Measurements from ENCODE around the gene OR5D14. TPM values are rescaled to one million over a fixed set of nuclear protein-coding genes. Genes with fewer than 3 reads are reported as not detected.

The OR5D14 gene
- total RNA-seq, 1 experiment from 2014 or later, result not detected

GRCh38 chr11:55819330-55819729, 24.0 kb downstream of the OR5D14 start, which contains the start of gene OR5D18:
Gene OR5D18 (plus strand): TSS chr11:55819630. CDS start chr11:55819630, 0 bp downstream.
- no peaks in the 10 kb centered on the region for H3K4me1 Mint-ChIP-seq
- H4K8ac ChIP-seq (replicated peaks; ENCODE audit: insufficient read length, low read depth, low read length), result no peak within 1 kb of the TSS
- no peak within 1 kb of the TSS for H3K9ac ChIP-seq (ENCODE audit: extremely low read depth, insufficient read length, low read length)

More at GRCh38 chr11:55819330-55819729, 24.0 kb downstream of the OR5D14 start, which contains the start of gene OR5D18:
- Histone ChIP-seq H2AK5ac (ENCODE audit: insufficient read length, low read length) (no peak within 1 kb of the TSS), H3K14ac (ENCODE audit: insufficient read depth, low read length) (no peak within 1 kb of the TSS), H2BK20ac (ENCODE audit: low read depth, low read length, poor library complexity, severe bottlenecking) (no peak within 1 kb of the TSS), H3K23ac (ENCODE audit: insufficient read length, low read depth, low read length) (no peak within 1 kb of the TSS), H4K91ac (ENCODE audit: insufficient read length, low read depth, low read length) (no peak within 1 kb of the TSS), H3K4ac (ENCODE audit: low read depth, low read length) (no peak within 1 kb of the TSS), H3K27ac (ENCODE audit: insufficient read length, low read depth, low read length) (no peak within 1 kb of the TSS), H3K4me2 (ENCODE audit: insufficient read depth, insufficient read length, low read length) (no peak within 1 kb of the TSS), H2BK12ac (ENCODE audit: insufficient read length, low read depth, low read length) (no peak within 1 kb of the TSS), H2BK5ac (ENCODE audit: insufficient read length, low read length) (no peak within 1 kb of the TSS), H3K9me3 (ENCODE audit: control insufficient read depth, low read depth, low read length) (peaks cover 62% of the 10 kb centered on the region), H2BK15ac (ENCODE audit: low read depth, low read length) (no peak within 1 kb of the TSS), H3K27me3 (ENCODE audit: insufficient read depth, low read length) (no peaks in the 10 kb centered on the region), H3K79me1 (ENCODE audit: insufficient read depth, low read depth, low read length, poor library complexity, severe bottlenecking) (no peaks in the 10 kb centered on the region), H3K18ac (ENCODE audit: insufficient read length, low read depth, low read length) (no peak within 1 kb of the TSS), H3K79me2 (ENCODE audit: insufficient read depth, low read length) (no peaks in the 10 kb centered on the region), H4K5ac (ENCODE audit: insufficient read length, low read depth, low read length) (no peak within 1 kb of the TSS), H3K23me2 (ENCODE audit: insufficient read length, low read depth, low read length, poor library complexity, severe bottlenecking) (no peaks in the 10 kb centered on the region), H3T11ph (ENCODE audit: low read length) (no peak within 1 kb of the TSS), H3K4me1 (ENCODE audit: insufficient read depth, low read length) (no peaks in the 10 kb centered on the region), H3K56ac (ENCODE audit: insufficient read length, low read depth, low read length) (no peak within 1 kb of the TSS), H2AFZ (ENCODE audit: low read length) (no peak within 1 kb of the TSS), H2BK120ac (ENCODE audit: low read depth, low read length, poor library complexity, severe bottlenecking) (no peak within 1 kb of the TSS), H4K20me1 (ENCODE audit: control insufficient read depth, insufficient read depth, insufficient read length) (no peaks in the 10 kb centered on the region)
- H3K9me3 Mint-ChIP-seq, result peaks cover 80 to 85% of the 10 kb centered on the region in 2 experiments
- H3K36me3 Mint-ChIP-seq (ENCODE audit: insufficient read depth in 1 of 3, low read depth in 3 of 3), result peaks cover 4 to 28% (median 8%) of the 10 kb centered on the region in 3 experiments
- H3K27ac Mint-ChIP-seq, result no peak within 1 kb of the TSS
- DNase-seq, result no peak
- WGBS (ENCODE audit: extremely low coverage, insufficient read length, low lambda C conversion rate), result no CpG with 5 or more reads among the region's 5 CpGs
- H3K27me3 Mint-ChIP-seq (ENCODE audit: low read depth), result no peaks in the 10 kb centered on the region; the same call in none of the 2 replicates
- H3K4me3 Mint-ChIP-seq, result no peak within 1 kb of the TSS
- no peak for TF ChIP-seq CTCF (conservative IDR thresholded peaks at IDR 0.05)
